Ishikawa (cell line): Measurements from ENCODE around the gene PRPF6.

Experiments
- CEBPB ChIP-seq: IDR thresholded peaks from 2 replicates; pipeline ENCODE4 v1.6.1; 2012
- CREB1 ChIP-seq: IDR thresholded peaks from 2 replicates; pipeline ENCODE4 v1.6.1; 2012; ENCODE audit warnings: low read depth
- EP300 ChIP-seq: IDR thresholded peaks from 2 replicates; pipeline ENCODE4 v1.6.1; 2012; ENCODE audit warnings: borderline replicate concordance
- NFIC ChIP-seq: IDR thresholded peaks from 2 replicates; pipeline ENCODE4 v1.6.1; 2012
- RAD21 ChIP-seq: IDR thresholded peaks from 2 replicates; pipeline ENCODE4 v1.6.1; 2012; ENCODE audit warnings: low read depth
- TAF1 ChIP-seq: IDR thresholded peaks from 2 replicates; pipeline ENCODE4 v1.6.1; 2012; ENCODE audit warnings: low read depth, mild to moderate bottlenecking
- TEAD4 ChIP-seq: IDR thresholded peaks from 2 replicates; pipeline ENCODE4 v1.6.1; 2012
- YY1 ChIP-seq: IDR thresholded peaks from 2 replicates; pipeline ENCODE4 v1.6.1; 2012; ENCODE audit warnings: low read depth
- TF ChIP-seq, protein P1 (sequence below): IDR thresholded peaks from 2 replicates; pipeline ENCODE4 v1.6.1; 2012; ENCODE audit warnings: low read depth, mild to moderate bottlenecking
- TF ChIP-seq, protein P2 (sequence below): IDR thresholded peaks from 2 replicates; pipeline ENCODE4 v1.6.1; 2012

DNA sequence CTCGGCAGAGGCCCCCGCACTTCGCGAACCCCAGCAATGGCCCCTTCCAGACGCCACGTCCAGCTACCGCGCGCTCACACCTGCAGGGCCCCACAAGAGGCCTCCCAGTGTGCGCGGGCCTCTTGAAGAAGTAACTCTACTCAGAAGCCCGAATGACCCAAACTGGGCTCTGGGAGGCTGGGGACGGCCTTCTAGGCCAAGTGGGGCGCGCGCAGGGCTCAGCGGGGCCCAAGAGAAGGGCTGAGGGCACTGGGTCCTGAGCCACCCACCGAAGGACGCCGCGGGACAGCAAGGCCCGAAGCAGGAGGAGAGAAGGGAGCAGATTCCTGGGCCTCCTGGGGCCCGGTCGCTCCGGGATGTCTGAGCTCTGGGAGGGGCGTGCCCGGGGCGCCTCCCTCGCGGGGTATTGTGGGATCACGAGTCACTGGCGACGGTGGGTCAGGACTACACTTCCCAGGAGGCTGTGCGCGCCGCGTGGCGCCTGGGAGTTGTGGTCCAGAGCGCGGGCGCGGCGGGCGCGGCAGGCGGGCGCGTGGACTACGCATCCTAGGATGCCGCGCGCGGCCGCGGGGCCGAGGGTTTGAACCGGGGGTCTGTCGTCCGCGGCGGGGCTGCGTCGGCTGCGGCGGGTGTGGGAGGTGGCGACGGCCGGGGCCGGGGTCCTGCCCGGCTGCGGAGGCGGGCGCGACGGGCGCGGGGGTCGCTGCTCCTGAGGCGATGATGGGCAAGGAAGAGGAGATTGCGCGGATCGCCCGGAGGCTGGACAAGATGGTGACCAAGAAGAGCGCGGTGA is 81.9 kb downstream of the PRPF6 start, which contains the start of gene TCEA2:
- peak; percentile 57; the same call in 1 of the 2 replicates for TF ChIP-seq TAF1
- no peak for TF ChIP-seq RAD21
- TF ChIP-seq NFIC = no peak; the same call in 1 of the 2 replicates
- peak; percentile 69 for TF ChIP-seq YY1
- TF ChIP-seq EP300 = no peak
- TF ChIP-seq, protein P1, sequence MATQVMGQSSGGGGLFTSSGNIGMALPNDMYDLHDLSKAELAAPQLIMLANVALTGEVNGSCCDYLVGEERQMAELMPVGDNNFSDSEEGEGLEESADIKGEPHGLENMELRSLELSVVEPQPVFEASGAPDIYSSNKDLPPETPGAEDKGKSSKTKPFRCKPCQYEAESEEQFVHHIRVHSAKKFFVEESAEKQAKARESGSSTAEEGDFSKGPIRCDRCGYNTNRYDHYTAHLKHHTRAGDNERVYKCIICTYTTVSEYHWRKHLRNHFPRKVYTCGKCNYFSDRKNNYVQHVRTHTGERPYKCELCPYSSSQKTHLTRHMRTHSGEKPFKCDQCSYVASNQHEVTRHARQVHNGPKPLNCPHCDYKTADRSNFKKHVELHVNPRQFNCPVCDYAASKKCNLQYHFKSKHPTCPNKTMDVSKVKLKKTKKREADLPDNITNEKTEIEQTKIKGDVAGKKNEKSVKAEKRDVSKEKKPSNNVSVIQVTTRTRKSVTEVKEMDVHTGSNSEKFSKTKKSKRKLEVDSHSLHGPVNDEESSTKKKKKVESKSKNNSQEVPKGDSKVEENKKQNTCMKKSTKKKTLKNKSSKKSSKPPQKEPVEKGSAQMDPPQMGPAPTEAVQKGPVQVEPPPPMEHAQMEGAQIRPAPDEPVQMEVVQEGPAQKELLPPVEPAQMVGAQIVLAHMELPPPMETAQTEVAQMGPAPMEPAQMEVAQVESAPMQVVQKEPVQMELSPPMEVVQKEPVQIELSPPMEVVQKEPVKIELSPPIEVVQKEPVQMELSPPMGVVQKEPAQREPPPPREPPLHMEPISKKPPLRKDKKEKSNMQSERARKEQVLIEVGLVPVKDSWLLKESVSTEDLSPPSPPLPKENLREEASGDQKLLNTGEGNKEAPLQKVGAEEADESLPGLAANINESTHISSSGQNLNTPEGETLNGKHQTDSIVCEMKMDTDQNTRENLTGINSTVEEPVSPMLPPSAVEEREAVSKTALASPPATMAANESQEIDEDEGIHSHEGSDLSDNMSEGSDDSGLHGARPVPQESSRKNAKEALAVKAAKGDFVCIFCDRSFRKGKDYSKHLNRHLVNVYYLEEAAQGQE = no peak
- TF ChIP-seq, protein P2, sequence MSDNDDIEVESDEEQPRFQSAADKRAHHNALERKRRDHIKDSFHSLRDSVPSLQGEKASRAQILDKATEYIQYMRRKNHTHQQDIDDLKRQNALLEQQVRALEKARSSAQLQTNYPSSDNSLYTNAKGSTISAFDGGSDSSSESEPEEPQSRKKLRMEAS = peak; percentile 57; the same call in 1 of the 2 replicates
- TF ChIP-seq TEAD4 = no peak
- TF ChIP-seq CEBPB = no peak
- no peak; the same call in 1 of the 2 replicates for TF ChIP-seq CREB1
